ENCODE data around the gene VPS29. TPM values are rescaled to one million over a fixed set of nuclear protein-coding genes. Genes with fewer than 3 reads are reported as not detected.
"Not testable (repeated sequence)": the region's sequence is repeated elsewhere in the genome, so short reads cannot be mapped to it uniquely, and the experiment has no call there.

The VPS29 gene
- total RNA-seq, 2 experiments from 2014 or later: 80.3 to 162 TPM

DNA sequence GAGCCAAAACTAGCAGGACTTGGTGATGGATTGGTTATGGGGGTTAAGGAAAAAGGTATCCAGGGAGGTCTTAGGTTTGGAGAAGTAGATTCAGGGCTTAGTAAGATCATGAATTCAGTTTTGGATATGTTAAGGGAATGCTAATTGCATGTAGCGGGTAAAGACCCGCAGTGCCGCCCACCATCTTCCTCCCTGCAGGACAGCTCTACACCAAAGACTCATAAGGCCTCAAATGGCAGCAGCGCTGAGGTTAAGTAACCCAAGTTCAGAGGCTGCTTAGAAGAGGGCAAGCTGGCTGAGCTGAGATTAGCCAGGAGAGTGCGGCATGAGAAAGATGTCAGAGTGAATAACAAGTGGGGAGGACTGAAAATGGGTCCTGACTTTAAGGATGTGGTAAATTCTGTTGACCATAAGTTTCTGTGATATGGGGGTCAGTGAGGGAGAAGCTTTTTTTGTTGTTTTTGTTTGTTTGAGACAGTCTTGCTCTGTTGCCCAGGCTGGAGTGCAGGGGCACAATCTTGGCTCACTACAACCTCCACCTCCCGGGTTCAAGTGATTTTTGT is 26.4 kb upstream of the VPS29 start:
- intact Hi-C loops (cut with micrococcal nuclease; ENCODE audit: unreplicated experiment): loop anchor here (10.0 kb wide), 1 partner anchor 356 kb away; no protein-coding TSS in a partner anchor
- Histone ChIP-seq H3K27ac (ENCODE audit: low read depth, low read length, poor library complexity, severe bottlenecking) (no peak overlapping the region), H3K9me3 (ENCODE audit: low read length) (no peaks in the 10 kb centered on the region), H3K4me2 (ENCODE audit: low read length) (no peak overlapping the region), H3K36me3 (ENCODE audit: insufficient read depth, low read length) (peaks cover 39% of the 10 kb centered on the region), H3K4me3 (ENCODE audit: low read depth, low read length, poor library complexity, severe bottlenecking) (no peak overlapping the region), H3K9me2 (ENCODE audit: insufficient read depth, low read length) (no peaks in the 10 kb centered on the region), H2AFZ (ENCODE audit: low read length) (no peak overlapping the region), H4K20me1 (ENCODE audit: insufficient read depth, low read length) (no peaks in the 10 kb centered on the region), H3K79me2 (ENCODE audit: insufficient read depth, low read depth, low read length) (peaks cover 2% of the 10 kb centered on the region; the same call in 1 of the 2 replicates), H3K4me1 (ENCODE audit: insufficient read depth, low read length, poor library complexity, severe bottlenecking) (peaks cover 29% of the 10 kb centered on the region)
- no TSS peak for BruUV-seq (replicated peaks)
- CTCF ChIA-PET (ENCODE audit: unreplicated experiment): no interaction called here
- DNase-seq (ENCODE audit: low spot score): no peak
- no peak for TF ChIP-seq CTCF (conservative IDR thresholded peaks at IDR 0.05; ENCODE audit: low read length)
- no peak for TF ChIP-seq EZH2phosphoT487 (IDR thresholded peaks at IDR 0.05; ENCODE audit: borderline replicate concordance, low read depth, low read length)
- POLR2A ChIA-PET: no interaction called here

DNA sequence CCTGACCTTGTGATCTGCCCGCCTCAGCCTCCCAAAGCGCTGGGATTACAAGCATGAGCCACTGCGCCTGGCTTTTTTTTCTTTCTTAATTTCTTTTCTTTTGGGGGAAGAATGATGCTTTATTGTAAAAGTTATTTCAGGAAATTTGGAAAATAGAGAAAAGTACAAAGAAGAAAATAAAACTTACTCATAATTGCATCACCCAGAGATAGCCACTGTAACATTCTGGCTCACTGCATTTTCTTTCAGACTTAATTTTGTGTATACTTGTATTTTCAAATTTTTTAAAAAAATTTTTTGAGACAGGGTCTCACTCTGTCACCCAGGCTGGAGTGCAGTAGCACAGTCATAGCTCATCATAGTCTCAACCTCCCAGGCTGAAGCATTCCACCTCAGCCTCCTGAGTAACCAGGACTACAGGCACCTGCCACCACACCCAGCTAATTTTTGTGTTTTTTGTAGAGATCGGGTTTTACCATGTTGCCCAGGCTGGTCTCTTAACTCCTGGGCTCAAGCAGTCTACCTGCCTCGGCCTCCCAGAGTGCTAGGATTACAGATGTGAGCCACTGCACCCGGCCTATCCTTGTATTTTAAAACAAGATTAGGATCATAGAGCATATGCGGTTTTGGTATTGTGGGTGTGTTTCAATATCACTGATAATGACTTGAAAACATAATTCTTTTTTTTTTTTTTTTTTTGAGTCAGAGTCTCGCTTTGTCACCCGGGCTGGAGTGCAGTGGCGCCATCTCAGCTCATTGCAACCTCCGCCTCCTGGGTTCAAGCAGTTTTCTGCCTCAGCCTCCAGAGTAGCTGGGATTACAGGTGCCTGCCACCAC is 19.2 kb upstream of the VPS29 start:
- H2AFZ ChIP-seq (ENCODE audit: low read length); H3K9me2 ChIP-seq (ENCODE audit: insufficient read depth, low read length); H3K4me2 ChIP-seq (ENCODE audit: low read length); BruUV-seq (replicated peaks); CTCF ChIA-PET (ENCODE audit: unreplicated experiment); H3K36me3 ChIP-seq (ENCODE audit: insufficient read depth, low read length); H3K27ac ChIP-seq (ENCODE audit: low read depth, low read length, poor library complexity, severe bottlenecking); H3K79me2 ChIP-seq (ENCODE audit: insufficient read depth, low read depth, low read length); H3K9me3 ChIP-seq (ENCODE audit: low read length); DNase-seq (ENCODE audit: low spot score); H3K4me1 ChIP-seq (ENCODE audit: insufficient read depth, low read length, poor library complexity, severe bottlenecking); H4K20me1 ChIP-seq (ENCODE audit: insufficient read depth, low read length); H3K4me3 ChIP-seq (ENCODE audit: low read depth, low read length, poor library complexity, severe bottlenecking): not testable (repeated sequence)
- intact Hi-C loops (cut with micrococcal nuclease; ENCODE audit: unreplicated experiment): loop anchor here (10.0 kb wide), 1 partner anchor 364 kb away; no protein-coding TSS in a partner anchor
- POLR2A ChIA-PET: interaction anchor here (0.7 to 3.2 kb wide), 2 partner anchors 12 to 23 kb away, joined by 5 to 18 read pairs; no protein-coding TSS in a partner anchor

- H3K27ac ChIP-seq (ENCODE audit: low read depth, low read length, poor library complexity, severe bottlenecking); CTCF ChIA-PET (ENCODE audit: unreplicated experiment); H3K79me2 ChIP-seq (ENCODE audit: insufficient read depth, low read depth, low read length); POLR2A ChIA-PET; H3K4me3 ChIP-seq (ENCODE audit: low read depth, low read length, poor library complexity, severe bottlenecking); H3K9me2 ChIP-seq (ENCODE audit: insufficient read depth, low read length); H2AFZ ChIP-seq (ENCODE audit: low read length); BruUV-seq (replicated peaks); intact Hi-C loops (cut with micrococcal nuclease; ENCODE audit: unreplicated experiment); H3K9me3 ChIP-seq (ENCODE audit: low read length); H3K36me3 ChIP-seq (ENCODE audit: insufficient read depth, low read length); DNase-seq (ENCODE audit: low spot score); H3K4me2 ChIP-seq (ENCODE audit: low read length); H3K4me1 ChIP-seq (ENCODE audit: insufficient read depth, low read length, poor library complexity, severe bottlenecking); H4K20me1 ChIP-seq (ENCODE audit: insufficient read depth, low read length): not testable (repeated sequence)
Observed at GRCh38 chr12:110518014-110518413, 16.1 kb upstream of the VPS29 start.

Measured in OCI-LY7 (cell line).